Endothelial cell of umbilical vein (primary cell): ENCODE data around the gene SMKR1. TPM values are rescaled to one million over a fixed set of nuclear protein-coding genes. Genes with fewer than 3 reads are reported as not detected.

ENCODE experiments used
- BruUV-seq: library from RNA; stranded (reverse); fragments of 400-500 nt; replicated peaks from 2 replicates; lab custom pipeline; 2021; lab: Mats Ljungman, UMichigan
- CTCF ChIA-PET: fragments of 300-600, 350-600 bp; sonication (Branson Sonifier 250); formaldehyde crosslinking; loops from one replicate; lab custom pipeline; 2021; ENCODE audit warnings: antibody characterized with exemption, inconsistent platforms; lab: Charles Lee
- POLR2A ChIA-PET: fragments of 300-600, 350-600 bp; sonication (Branson Sonifier 250); formaldehyde crosslinking; loops from one replicate; lab custom pipeline; 2021; ENCODE audit warnings: antibody characterized with exemption, inconsistent platforms; lab: Charles Lee
- DNase-seq: peaks from one replicate; pipeline ENCODE4 v3.0.0-alpha.2; 2011; ENCODE audit warnings: low read depth, low spot score
- FAIRE-seq: peaks from 2 replicates; lab custom pipeline; 2011; peaks lifted over from hg19 to GRCh38; lab: Jason Lieb, UNC
- H2AFZ ChIP-seq: 2 replicates; pipeline ENCODE4 v1.6.0; 2012; ENCODE audit warnings: low read depth, low read length, control low read depth, inconsistent platforms
- H3K27ac ChIP-seq: 2 replicates; pipeline ENCODE4 v1.5.1; 2011; ENCODE audit warnings: low read depth, mild to moderate bottlenecking, control low read depth, low read length, moderate library complexity; ENCODE audit not compliant: insufficient read depth
- H3K27me3 ChIP-seq, 2 experiments: 2 replicates each; pipeline versions ENCODE4 v1.6.0 to v1.6.1; 2011; ENCODE audit warnings: low read length in 2 of 2, mixed read lengths in 1 of 2; ENCODE audit not compliant: control insufficient read depth in 2 of 2, insufficient read depth in 2 of 2
- H3K36me3 ChIP-seq, 2 experiments: 2 replicates in 1 of 2; 3 replicates in 1 of 2; pipeline ENCODE4 v1.5.1; 2011; ENCODE audit warnings: low read length in 2 of 2, mild to moderate bottlenecking in 1 of 2, moderate library complexity in 1 of 2; ENCODE audit not compliant: control insufficient read depth in 2 of 2, insufficient read depth in 2 of 2; ENCODE audit errors: extremely low read depth in 1 of 2
- H3K4me1 ChIP-seq: 3 replicates; pipeline ENCODE4 v1.5.1; 2011; ENCODE audit warnings: mild to moderate bottlenecking, low read length; ENCODE audit not compliant: control insufficient read depth, insufficient read depth; ENCODE audit errors: extremely low read depth
- H3K4me2 ChIP-seq: 2 replicates; pipeline ENCODE4 v1.6.1; 2011; ENCODE audit warnings: low read length, control low read depth, mixed read lengths; ENCODE audit not compliant: insufficient read depth
- H3K4me3 ChIP-seq, 3 experiments: fragments of 200-600 bp in 1 of 3; sonication (generic), shearing (Covaris generic) in 1 of 3; replicated peaks in 1 of 3; 2 replicates each; pipeline ENCODE4 v1.5.1; 2011 to 2016; ENCODE audit warnings: control low read depth in 3 of 3, low read length in 3 of 3, mild to moderate bottlenecking in 2 of 3, inconsistent platforms in 1 of 3, low read depth in 1 of 3, moderate library complexity in 1 of 3; ENCODE audit not compliant: insufficient read depth in 1 of 3
- H3K79me2 ChIP-seq: 2 replicates; pipeline ENCODE4 v1.6.0; 2012; ENCODE audit warnings: low read length, inconsistent platforms; ENCODE audit not compliant: control insufficient read depth, insufficient read depth
- H3K9ac ChIP-seq: replicated peaks from 2 replicates; pipeline ENCODE3; 2011; ENCODE audit warnings: low read length, control low read depth; ENCODE audit not compliant: insufficient read depth; ENCODE audit errors: extremely low read depth
- H3K9me1 ChIP-seq: replicated peaks from 3 replicates; pipeline ENCODE4 v1.6.0; 2011; ENCODE audit warnings: mild to moderate bottlenecking, low read length; ENCODE audit not compliant: control insufficient read depth, insufficient read depth; ENCODE audit errors: extremely low read depth
- H3K9me3 ChIP-seq: replicated peaks from 2 replicates; pipeline ENCODE4 v1.5.1; 2012; ENCODE audit warnings: low read length, inconsistent platforms; ENCODE audit not compliant: control insufficient read depth, insufficient read depth
- H4K20me1 ChIP-seq: replicated peaks from 2 replicates; pipeline ENCODE3; 2011; ENCODE audit warnings: mild to moderate bottlenecking, low read length; ENCODE audit not compliant: control insufficient read depth, insufficient read depth; ENCODE audit errors: extremely low read depth
- EZH2 ChIP-seq: IDR thresholded peaks from 2 replicates; pipeline ENCODE4 v1.6.1; 2012; ENCODE audit warnings: borderline replicate concordance, low read depth, mild to moderate bottlenecking, moderate library complexity, low read length, inconsistent platforms; ENCODE audit not compliant: severe bottlenecking
- FOS ChIP-seq: IDR thresholded peaks from 2 replicates; pipeline ENCODE4 v1.6.1; 2011; ENCODE audit warnings: mild to moderate bottlenecking, low read length, moderate library complexity, borderline replicate concordance; ENCODE audit not compliant: insufficient read depth
- GATA2 ChIP-seq: IDR thresholded peaks from 2 replicates; pipeline ENCODE4 v1.7.0; 2011; ENCODE audit warnings: low read depth, mild to moderate bottlenecking, moderate library complexity, mixed read lengths, low read length; ENCODE audit not compliant: insufficient read length, insufficient read depth
- JUN ChIP-seq: IDR thresholded peaks from 2 replicates; pipeline ENCODE4 v1.6.1; 2011; ENCODE audit warnings: borderline replicate concordance, low read depth; ENCODE audit not compliant: insufficient read length, insufficient read depth
- MYC ChIP-seq: IDR thresholded peaks from one replicate; pipeline ENCODE4 v1.6.1; 2011; ENCODE audit warnings: mild to moderate bottlenecking, low read depth, low read length
- POLR2A ChIP-seq: IDR thresholded peaks from 2 replicates; pipeline ENCODE4 v1.6.1; 2012; ENCODE audit warnings: low read depth, mild to moderate bottlenecking, control low read depth, low read length
- POLR2AphosphoS5 ChIP-seq: IDR thresholded peaks from 2 replicates; pipeline ENCODE4 v1.6.1; 2012; ENCODE audit warnings: low read depth, mild to moderate bottlenecking, control low read depth, low read length, moderate library complexity; ENCODE audit not compliant: insufficient read depth
- dilution Hi-C: fragments of 300-500 bp; cut with MboI; formaldehyde crosslinking; loops from one replicate; pipeline ENCODE4 v1.15.0; 2019; ENCODE audit warnings: low sequenced_read_pairs; ENCODE audit not compliant: extremely low pct_ligation_motif_present
- intact Hi-C: fragments of 100-400 bp; cut with micrococcal nuclease; formaldehyde crosslinking; loops from one replicate; pipeline ENCODE4 v1.10.0; 2022
- polyA plus RNA-seq, 4 experiments: library from polyadenylated mRNA; depleted of rRNA in 3 of 4; stranded (reverse) in 3 of 4; unstranded in 1 of 4; fragments of >200 nt; gene quantifications; 2 replicates each; pipeline versions ENCODE4 v1.2.1 to v1.2.3, GENCODE V29; 2011 to 2012; ENCODE audit warnings: missing spikeins in 1 of 4
- total RNA-seq: library from RNA; stranded (reverse); gene quantifications from 2 replicates; pipeline ENCODE4 v1.2.3, GENCODE V29; 2021
- TF ChIP-seq, protein P1 (sequence below): IDR thresholded peaks from 2 replicates; pipeline ENCODE4 v1.6.1; 2011; ENCODE audit not compliant: insufficient read depth, insufficient read length
- TF ChIP-seq, protein P2 (sequence below), 2 donors: IDR thresholded peaks; 1 replicate in 1 of 2; 2 replicates in 1 of 2; pipeline ENCODE4 v1.5.1; 2011; ENCODE audit warnings: low read length in 2 of 2, mild to moderate bottlenecking in 2 of 2, moderate library complexity in 2 of 2, control low read depth in 1 of 2, inconsistent platforms in 1 of 2, low read depth in 1 of 2; ENCODE audit not compliant: insufficient read depth in 1 of 2; ENCODE audit errors: extremely low read depth in 1 of 2

The SMKR1 gene
- total and polyA plus RNA-seq, 2 donors (not counting 3 experiments of a cell fraction or from before 2014, with no cell fraction given) = 0.64 TPM; not detected in 1

DNA sequence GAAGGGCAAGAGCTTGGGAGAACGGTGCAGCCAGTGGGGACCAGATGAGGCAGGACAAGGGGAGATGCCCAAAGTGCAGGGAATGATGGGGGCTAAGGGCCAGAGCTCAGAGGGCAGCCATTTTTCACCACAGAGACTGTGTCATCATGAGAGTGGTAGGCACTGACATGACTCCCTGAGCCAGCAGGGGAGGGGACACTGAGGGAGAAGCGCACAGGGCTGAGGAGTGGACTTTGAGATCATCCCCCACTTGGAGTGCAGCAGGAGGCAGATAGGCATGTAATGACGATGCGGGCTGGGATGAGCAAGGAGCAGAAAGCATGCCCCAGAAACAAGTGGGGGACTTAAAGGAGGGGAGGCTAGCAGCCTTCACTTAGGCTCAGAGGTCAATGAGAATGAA is 5.2 kb upstream of the SMKR1 start:
- Histone ChIP-seq H2AFZ (no peak overlapping the region), H3K4me3 (no peak overlapping the region), H3K36me3 (no peaks in the 10 kb centered on the region), H3K9me3 (no peaks in the 10 kb centered on the region), H3K79me2 (no peaks in the 10 kb centered on the region), H3K4me1 (no peaks in the 10 kb centered on the region), H4K20me1 (no peaks in the 10 kb centered on the region), H3K4me2 (no peak overlapping the region), H3K9ac (no peak overlapping the region), H3K27ac (no peak overlapping the region), H3K27me3 (no peaks in the 10 kb centered on the region), H3K9me1 (no peaks in the 10 kb centered on the region)
- BruUV-seq = no TSS peak
- POLR2A ChIA-PET = no interaction called here
- no peak for DNase-seq
- CTCF ChIA-PET = interaction anchor here (1.3 kb wide), 1 partner anchor 154 kb away, joined by 4 read pairs; no protein-coding TSS in a partner anchor
- FAIRE-seq = no peak
- dilution Hi-C loops = no loop called here
- intact Hi-C loops = no loop called here
- TF ChIP-seq EZH2 (no peak), GATA2 (no peak), POLR2AphosphoS5 (no peak), JUN (no peak), FOS (no peak), POLR2A (no peak), MYC (no peak)
- TF ChIP-seq, protein P1, sequence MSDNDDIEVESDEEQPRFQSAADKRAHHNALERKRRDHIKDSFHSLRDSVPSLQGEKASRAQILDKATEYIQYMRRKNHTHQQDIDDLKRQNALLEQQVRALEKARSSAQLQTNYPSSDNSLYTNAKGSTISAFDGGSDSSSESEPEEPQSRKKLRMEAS = no peak
- TF ChIP-seq, protein P2, sequence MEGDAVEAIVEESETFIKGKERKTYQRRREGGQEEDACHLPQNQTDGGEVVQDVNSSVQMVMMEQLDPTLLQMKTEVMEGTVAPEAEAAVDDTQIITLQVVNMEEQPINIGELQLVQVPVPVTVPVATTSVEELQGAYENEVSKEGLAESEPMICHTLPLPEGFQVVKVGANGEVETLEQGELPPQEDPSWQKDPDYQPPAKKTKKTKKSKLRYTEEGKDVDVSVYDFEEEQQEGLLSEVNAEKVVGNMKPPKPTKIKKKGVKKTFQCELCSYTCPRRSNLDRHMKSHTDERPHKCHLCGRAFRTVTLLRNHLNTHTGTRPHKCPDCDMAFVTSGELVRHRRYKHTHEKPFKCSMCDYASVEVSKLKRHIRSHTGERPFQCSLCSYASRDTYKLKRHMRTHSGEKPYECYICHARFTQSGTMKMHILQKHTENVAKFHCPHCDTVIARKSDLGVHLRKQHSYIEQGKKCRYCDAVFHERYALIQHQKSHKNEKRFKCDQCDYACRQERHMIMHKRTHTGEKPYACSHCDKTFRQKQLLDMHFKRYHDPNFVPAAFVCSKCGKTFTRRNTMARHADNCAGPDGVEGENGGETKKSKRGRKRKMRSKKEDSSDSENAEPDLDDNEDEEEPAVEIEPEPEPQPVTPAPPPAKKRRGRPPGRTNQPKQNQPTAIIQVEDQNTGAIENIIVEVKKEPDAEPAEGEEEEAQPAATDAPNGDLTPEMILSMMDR (IDR thresholded peaks at IDR 0.05; ENCODE audit: extremely low read depth in 1 of 2, insufficient read depth in 1 of 2, low read depth in 1 of 2, low read length in 2 of 2) = no peak
